MM.1S (cell line): ENCODE measurements around the gene COL21A1.

Source experiments
- DNase-seq: peaks from one replicate; pipeline ENCODE4 v3.0.0-alpha.2; 2015
- H2AFZ ChIP-seq: fragments of 300-600 bp; sonication (generic); 2 replicates; pipeline ENCODE4 v1.6.0; 2016; ENCODE audit warnings: antibody characterized with exemption, low read length
- H3F3A ChIP-seq: fragments of 300-600 bp; sonication (generic); 2 replicates; pipeline ENCODE4 v1.6.1; 2016; ENCODE audit warnings: mild to moderate bottlenecking, antibody characterized with exemption, low read length, moderate library complexity, mixed read lengths; ENCODE audit not compliant: insufficient read depth
- H3K27ac ChIP-seq: fragments of 300-600 bp; sonication (generic); 2 replicates; pipeline ENCODE4 v1.5.1; 2016; ENCODE audit warnings: mild to moderate bottlenecking, low read length
- H3K27me3 ChIP-seq: fragments of 300-600 bp; sonication (generic); replicated peaks from 2 replicates; pipeline ENCODE4 v1.6.0; 2016; ENCODE audit warnings: low read length; ENCODE audit not compliant: insufficient read depth
- H3K36me3 ChIP-seq: fragments of 300-600 bp; sonication (generic); replicated peaks from 2 replicates; pipeline ENCODE4 v1.6.1; 2016; ENCODE audit warnings: mild to moderate bottlenecking, low read length, mixed read lengths; ENCODE audit not compliant: insufficient read depth
- H3K4me1 ChIP-seq: fragments of 300-600 bp; sonication (generic); 2 replicates; pipeline ENCODE4 v1.6.1; 2016; ENCODE audit warnings: low read length, mixed read lengths
- H3K4me2 ChIP-seq: fragments of 300-600 bp; sonication (generic); 2 replicates; pipeline ENCODE4 v1.6.0; 2016; ENCODE audit warnings: low read depth, low read length
- H3K4me3 ChIP-seq: fragments of 300-600 bp; sonication (generic); 2 replicates; pipeline ENCODE4 v1.5.1; 2016; ENCODE audit warnings: low read length, mixed read lengths
- H3K79me2 ChIP-seq: fragments of 300-600 bp; sonication (generic); 2 replicates; pipeline ENCODE4 v1.6.1; 2016; ENCODE audit warnings: mixed run types, low read length, mixed read lengths
- H3K9ac ChIP-seq: fragments of 300-600 bp; sonication (generic); 2 replicates; pipeline ENCODE4 v1.6.1; 2016; ENCODE audit warnings: low read length, mixed read lengths
- H3K9me2 ChIP-seq: fragments of 300-600 bp; sonication (generic); replicated peaks from 2 replicates; pipeline ENCODE4 v1.6.1; 2016; ENCODE audit warnings: mild to moderate bottlenecking, low read length, mixed read lengths; ENCODE audit not compliant: insufficient read depth
- H3K9me3 ChIP-seq: fragments of 300-600 bp; sonication (generic); replicated peaks from 2 replicates; pipeline ENCODE4 v1.6.1; 2016; ENCODE audit warnings: mild to moderate bottlenecking, low read length, mixed read lengths; ENCODE audit not compliant: insufficient read depth
- H4K20me1 ChIP-seq: fragments of 300-600 bp; sonication (generic); 2 replicates; pipeline ENCODE4 v1.6.1; 2016; ENCODE audit warnings: mild to moderate bottlenecking, low read length, moderate library complexity, mixed read lengths; ENCODE audit not compliant: insufficient read depth
- EZH2 ChIP-seq: fragments of 300-600 bp; sonication (generic); optimal IDR thresholded peaks from 2 replicates; pipeline ENCODE3; 2017; ENCODE audit warnings: low read depth, mild to moderate bottlenecking, antibody characterized with exemption, low read length, mixed read lengths
- EZH2phosphoT487 ChIP-seq: fragments of 300-600 bp; sonication (generic); IDR thresholded peaks from 2 replicates; pipeline ENCODE4 v1.6.1; 2018; ENCODE audit warnings: antibody characterized with exemption, low read length
- TF ChIP-seq, protein P1 (sequence below): fragments of 300-600 bp; sonication (generic); IDR thresholded peaks from 2 replicates; pipeline ENCODE4 v1.5.1; 2016; ENCODE audit warnings: antibody characterized with exemption, low read length, mixed read lengths

Gene COL21A1

DNA sequence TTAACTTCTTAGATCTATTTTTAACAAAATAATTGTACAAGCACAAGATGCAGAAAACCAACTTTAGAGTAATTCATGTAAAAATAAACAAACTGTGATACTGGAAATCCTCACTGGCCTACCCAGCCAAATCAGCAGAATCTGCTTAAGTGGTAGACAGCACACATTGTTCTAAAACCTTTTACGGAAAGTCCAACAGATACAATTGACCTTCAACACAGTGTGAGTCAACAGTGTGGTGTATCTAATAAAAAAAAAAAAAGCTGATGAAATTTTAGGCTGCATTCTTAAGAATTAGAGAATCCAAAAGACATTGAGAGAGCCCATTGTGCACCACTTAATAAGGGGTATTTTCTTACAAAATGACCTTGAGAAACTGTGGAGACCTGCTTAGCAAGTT lies 174.5 kb downstream of the COL21A1 start:
- Histone ChIP-seq H3K79me2 (no peaks in the 10 kb centered on the region), H3F3A (no peaks in the 10 kb centered on the region; the same call in 1 of the 2 replicates), H3K4me2 (peak overlapping the region; percentile 33; the same call in 1 of the 2 replicates), H2AFZ (no peak overlapping the region), H3K9me3 (no peaks in the 10 kb centered on the region), H3K36me3 (no peaks in the 10 kb centered on the region), H3K4me1 (peaks cover 21% of the 10 kb centered on the region), H3K9ac (no peak overlapping the region), H3K27ac (no peak overlapping the region), H4K20me1 (no peaks in the 10 kb centered on the region), H3K4me3 (no peak overlapping the region), H3K27me3 (no peaks in the 10 kb centered on the region), H3K9me2 (no peaks in the 10 kb centered on the region)
- no peak for DNase-seq
- TF ChIP-seq EZH2 (no peak), EZH2phosphoT487 (no peak)

DNA sequence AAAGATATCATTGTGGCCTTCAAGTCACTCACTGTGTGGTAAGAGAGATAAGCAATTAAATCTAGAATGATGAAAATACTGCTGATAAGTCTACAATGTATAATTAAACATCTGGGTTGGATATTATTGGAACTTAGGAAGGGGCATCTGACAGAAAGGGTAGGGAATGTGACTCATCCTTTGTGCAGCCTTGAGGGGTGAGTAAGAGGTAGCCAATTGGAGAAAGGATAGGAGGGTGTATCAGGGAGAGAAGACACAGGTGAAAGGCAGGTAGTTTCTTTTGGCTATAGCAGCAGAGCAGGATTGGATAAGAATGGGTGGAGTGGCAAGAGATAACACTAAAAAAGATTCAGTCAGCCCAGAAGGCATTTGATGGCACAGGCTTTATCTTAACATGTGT lies 182.0 kb downstream of the COL21A1 start:
- Histone ChIP-seq H3K9ac (no peak overlapping the region), H3K79me2 (no peaks in the 10 kb centered on the region), H4K20me1 (no peaks in the 10 kb centered on the region), H3K4me2 (no peak overlapping the region), H3K27me3 (no peaks in the 10 kb centered on the region), H2AFZ (no peak overlapping the region), H3K9me2 (no peaks in the 10 kb centered on the region), H3K9me3 (no peaks in the 10 kb centered on the region), H3K4me1 (peaks cover 17% of the 10 kb centered on the region), H3K36me3 (no peaks in the 10 kb centered on the region), H3F3A (no peaks in the 10 kb centered on the region), H3K4me3 (no peak overlapping the region), H3K27ac (no peak overlapping the region)
- no peak for DNase-seq
- TF ChIP-seq EZH2 (no peak), EZH2phosphoT487 (no peak)
- TF ChIP-seq, protein P1, sequence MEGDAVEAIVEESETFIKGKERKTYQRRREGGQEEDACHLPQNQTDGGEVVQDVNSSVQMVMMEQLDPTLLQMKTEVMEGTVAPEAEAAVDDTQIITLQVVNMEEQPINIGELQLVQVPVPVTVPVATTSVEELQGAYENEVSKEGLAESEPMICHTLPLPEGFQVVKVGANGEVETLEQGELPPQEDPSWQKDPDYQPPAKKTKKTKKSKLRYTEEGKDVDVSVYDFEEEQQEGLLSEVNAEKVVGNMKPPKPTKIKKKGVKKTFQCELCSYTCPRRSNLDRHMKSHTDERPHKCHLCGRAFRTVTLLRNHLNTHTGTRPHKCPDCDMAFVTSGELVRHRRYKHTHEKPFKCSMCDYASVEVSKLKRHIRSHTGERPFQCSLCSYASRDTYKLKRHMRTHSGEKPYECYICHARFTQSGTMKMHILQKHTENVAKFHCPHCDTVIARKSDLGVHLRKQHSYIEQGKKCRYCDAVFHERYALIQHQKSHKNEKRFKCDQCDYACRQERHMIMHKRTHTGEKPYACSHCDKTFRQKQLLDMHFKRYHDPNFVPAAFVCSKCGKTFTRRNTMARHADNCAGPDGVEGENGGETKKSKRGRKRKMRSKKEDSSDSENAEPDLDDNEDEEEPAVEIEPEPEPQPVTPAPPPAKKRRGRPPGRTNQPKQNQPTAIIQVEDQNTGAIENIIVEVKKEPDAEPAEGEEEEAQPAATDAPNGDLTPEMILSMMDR = no peak

DNA sequence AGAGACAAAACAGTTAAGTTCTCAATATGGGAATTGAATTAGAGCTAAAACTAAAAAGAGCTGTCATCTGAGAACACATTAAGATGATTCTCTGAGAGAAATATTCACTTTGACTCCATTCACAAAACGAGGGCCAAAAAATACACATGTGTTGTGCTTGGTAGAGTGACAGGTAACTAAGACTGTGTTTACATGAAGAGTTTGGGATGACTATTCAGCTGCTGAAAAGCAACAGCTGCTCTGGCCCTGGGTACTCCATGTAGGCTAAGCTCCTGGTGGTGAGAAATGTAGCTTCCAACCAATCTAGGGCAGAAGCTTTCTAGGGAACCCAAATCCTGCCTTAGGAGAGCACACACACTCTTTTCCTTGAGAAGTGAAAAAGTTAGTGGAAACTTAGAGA lies 184.5 kb downstream of the COL21A1 start:
- Histone ChIP-seq H4K20me1 (no peaks in the 10 kb centered on the region), H3K9me3 (no peaks in the 10 kb centered on the region), H3K9me2 (no peaks in the 10 kb centered on the region), H3K27me3 (no peaks in the 10 kb centered on the region), H3F3A (no peaks in the 10 kb centered on the region), H3K36me3 (no peaks in the 10 kb centered on the region), H3K4me2 (no peak overlapping the region), H2AFZ (no peak overlapping the region), H3K4me1 (peaks cover 8% of the 10 kb centered on the region; the same call in 1 of the 2 replicates), H3K9ac (no peak overlapping the region), H3K27ac (no peak overlapping the region), H3K4me3 (no peak overlapping the region), H3K79me2 (no peaks in the 10 kb centered on the region)
- no peak for DNase-seq
- no peak for TF ChIP-seq EZH2
- TF ChIP-seq EZH2phosphoT487 = no peak
- TF ChIP-seq, protein P1 = no peak

DNA sequence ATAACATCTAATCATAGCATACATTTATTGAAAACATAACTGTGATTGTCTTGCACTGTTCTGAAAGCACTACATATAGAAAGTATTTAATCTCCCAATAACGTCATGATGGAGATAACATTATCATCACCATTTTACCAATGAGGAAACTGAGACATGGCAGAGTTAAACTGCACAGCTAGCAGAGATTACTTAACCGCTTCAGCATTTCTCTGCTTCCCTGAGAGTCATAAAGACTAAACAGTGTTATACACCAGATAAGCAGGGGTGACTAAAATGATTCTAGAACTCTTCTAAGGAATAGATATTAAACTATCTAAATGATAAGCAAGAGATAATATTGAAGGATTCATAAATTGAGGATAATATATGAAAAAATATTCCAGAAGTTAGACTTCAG lies 188.7 kb downstream of the COL21A1 start:
- no peak overlapping the region for H3K4me2 ChIP-seq
- H3K9me2 ChIP-seq = no peaks in the 10 kb centered on the region
- no peak overlapping the region for H3K27ac ChIP-seq
- H3K9me3 ChIP-seq = no peaks in the 10 kb centered on the region
- H3K27me3 ChIP-seq = no peaks in the 10 kb centered on the region
- H3K9ac ChIP-seq = no peak overlapping the region
- no peaks in the 10 kb centered on the region for H3K79me2 ChIP-seq
- H2AFZ ChIP-seq = no peak overlapping the region
- H3K36me3 ChIP-seq = no peaks in the 10 kb centered on the region
- no peaks in the 10 kb centered on the region for H3K4me1 ChIP-seq
- no peak for TF ChIP-seq EZH2
- no peak for TF ChIP-seq EZH2phosphoT487
- TF ChIP-seq, protein P1 = no peak
- H3K4me3 ChIP-seq = no peak overlapping the region
- DNase-seq = no peak
- no peaks in the 10 kb centered on the region for H4K20me1 ChIP-seq
- H3F3A ChIP-seq = no peaks in the 10 kb centered on the region
